ENCODE results near the gene APIP.

The APIP gene

GRCh38 chr11:34877375-34877975, 38.7 kb downstream of the APIP start:
- DNase-seq: no peak

- no peak for DNase-seq
These were observed 42.0 kb downstream of the APIP start for GRCh38 chr11:34874202-34874601.

- DNase-seq: no peak
These were observed 45.5 kb downstream of the APIP start for GRCh38 chr11:34870548-34871196.

GRCh38 chr11:34869425-34869824, 46.8 kb downstream of the APIP start:
- DNase-seq: no peak

- DNase-seq: no peak
These were observed 49.8 kb downstream of the APIP start for GRCh38 chr11:34866375-34866774.

GRCh38 chr11:34865261-34865660, 50.9 kb downstream of the APIP start:
- DNase-seq: no peak

GRCh38 chr11:34864424-34864823, 51.8 kb downstream of the APIP start:
- DNase-seq: no peak

- no peak for DNase-seq
These were observed 53.1 kb downstream of the APIP start for GRCh38 chr11:34863048-34863447.

GRCh38 chr11:34860518-34860917, 55.7 kb downstream of the APIP start:
- DNase-seq: no peak

GRCh38 chr11:34860034-34860433, 56.1 kb downstream of the APIP start:
- DNase-seq: no peak

- DNase-seq: no peak
These were observed 56.7 kb downstream of the APIP start for GRCh38 chr11:34859496-34859895.

GRCh38 chr11:34857463-34857862, 58.7 kb downstream of the APIP start:
- DNase-seq: no peak

GRCh38 chr11:34856251-34856650, 59.9 kb downstream of the APIP start:
- DNase-seq: no peak

GRCh38 chr11:34855754-34856095, 60.5 kb downstream of the APIP start:
- no peak for DNase-seq

GRCh38 chr11:34855021-34855753, 61.0 kb downstream of the APIP start:
- DNase-seq: no peak

GRCh38 chr11:34851916-34852315, 64.3 kb downstream of the APIP start:
- no peak for DNase-seq

- DNase-seq: no peak
These were observed 65.8 kb downstream of the APIP start for GRCh38 chr11:34850334-34850733.

GRCh38 chr11:34846467-34846866, 69.7 kb downstream of the APIP start:
- DNase-seq: no peak

GRCh38 chr11:34844463-34845112, 71.6 kb downstream of the APIP start:
- DNase-seq: no peak

GRCh38 chr11:34843271-34843670, 72.9 kb downstream of the APIP start:
- DNase-seq: no peak

GRCh38 chr11:34840736-34841386, 75.3 kb downstream of the APIP start:
- peak; percentile 31 to 43 for DNase-seq

- DNase-seq: no peak
These were observed 76.2 kb downstream of the APIP start for GRCh38 chr11:34839969-34840368.
